Natural killer cell (primary cell): Measurements from ENCODE around the gene RBPMS2. TPM values are rescaled to one million over a fixed set of nuclear protein-coding genes. Genes with fewer than 3 reads are reported as not detected.

Experiments
- ATAC-seq, 3 donors: fragments of 150-1000 bp in 2 of 3; fragments of 200-7000 bp in 1 of 3; cut with Tn5 transposase; 1 replicate in 1 of 3; 2 replicates in 2 of 3; pipeline ENCODE4 v1.10.0; 2021; ENCODE audit warnings: mild to moderate bottlenecking in 2 of 3, moderate library complexity in 2 of 3
- DNase-seq, 2 donors: peaks; one replicate each; pipeline versions ENCODE4 v3.0.0 to v3.0.0-alpha.2; 2013 to 2021; ENCODE audit warnings: mixed read lengths in 1 of 2
- H3K27ac ChIP-seq: one replicate; pipeline ENCODE4 v1.5.1; 2013; ENCODE audit warnings: mild to moderate bottlenecking, low read length
- H3K27me3 ChIP-seq: one replicate; pipeline ENCODE4 v1.6.1; 2013; ENCODE audit warnings: low read length; ENCODE audit not compliant: control insufficient read depth, insufficient read depth
- H3K36me3 ChIP-seq: one replicate; pipeline ENCODE4 v1.6.1; 2013; ENCODE audit warnings: low read length; ENCODE audit not compliant: control insufficient read depth, insufficient read depth
- H3K4me1 ChIP-seq: one replicate; pipeline ENCODE4 v1.6.1; 2013; ENCODE audit warnings: low read length; ENCODE audit not compliant: control insufficient read depth, insufficient read depth
- H3K4me3 ChIP-seq: one replicate; pipeline ENCODE4 v1.5.1; 2013; ENCODE audit warnings: low read length
- H3K9me3 ChIP-seq: one replicate; pipeline ENCODE4 v1.6.1; 2013; ENCODE audit warnings: low read length; ENCODE audit not compliant: control insufficient read depth, insufficient read depth
- H3K27ac Mint-ChIP-seq, 2 donors: one replicate each; pipeline ENCODE4 v1.8.0; 2022; ENCODE audit warnings: mild to moderate bottlenecking in 2 of 2, mixed read lengths in 2 of 2, moderate library complexity in 1 of 2
- H3K27me3 Mint-ChIP-seq, 2 donors: one replicate each; pipeline ENCODE4 v1.8.0; 2022; ENCODE audit warnings: low read depth in 2 of 2, mixed read lengths in 2 of 2
- H3K36me3 Mint-ChIP-seq: one replicate; pipeline ENCODE4 v1.8.0; 2022; ENCODE audit warnings: mixed read lengths
- H3K4me1 Mint-ChIP-seq, 2 donors: one replicate each; pipeline ENCODE4 v1.8.0; 2022; ENCODE audit warnings: mixed read lengths in 2 of 2
- H3K4me3 Mint-ChIP-seq: one replicate; pipeline ENCODE4 v1.8.0; 2022; ENCODE audit warnings: mild to moderate bottlenecking, moderate library complexity, mixed read lengths
- H3K9me3 Mint-ChIP-seq, 2 donors: one replicate each; pipeline ENCODE4 v1.8.0; 2022; ENCODE audit warnings: mixed read lengths in 2 of 2
- WGBS: methylation state at CpG from one replicate; pipeline ENCODE4 v1.1.7; 2013; ENCODE audit warnings: missing lambda C conversion rate; ENCODE audit not compliant: insufficient coverage; 5-methylcytosine and 5-hydroxymethylcytosine counted together
- intact Hi-C: fragments of 100-400 bp; cut with micrococcal nuclease; formaldehyde crosslinking; loops from one replicate; pipeline ENCODE4 v1.14.2; 2022
- total RNA-seq, 4 donors: library from RNA; stranded (reverse); fragments of 120-200 nt in 1 of 4; gene quantifications; one replicate each; pipeline versions ENCODE4 v1.2.3 to v1.2.4, GENCODE V29; 2013 to 2022
- TF ChIP-seq, protein P1 (sequence below): fragments of 200-600 bp; IDR thresholded peaks from one replicate; pipeline ENCODE4 v1.8.0; 2022; ENCODE audit warnings: antibody characterized with exemption

RBPMS2 gene
- total RNA-seq, 3 donors from 2014 or later (not counting 1 experiment from before 2014, with no cell fraction given), result 7.2 to 25.8 (median 14.7) TPM

DNA sequence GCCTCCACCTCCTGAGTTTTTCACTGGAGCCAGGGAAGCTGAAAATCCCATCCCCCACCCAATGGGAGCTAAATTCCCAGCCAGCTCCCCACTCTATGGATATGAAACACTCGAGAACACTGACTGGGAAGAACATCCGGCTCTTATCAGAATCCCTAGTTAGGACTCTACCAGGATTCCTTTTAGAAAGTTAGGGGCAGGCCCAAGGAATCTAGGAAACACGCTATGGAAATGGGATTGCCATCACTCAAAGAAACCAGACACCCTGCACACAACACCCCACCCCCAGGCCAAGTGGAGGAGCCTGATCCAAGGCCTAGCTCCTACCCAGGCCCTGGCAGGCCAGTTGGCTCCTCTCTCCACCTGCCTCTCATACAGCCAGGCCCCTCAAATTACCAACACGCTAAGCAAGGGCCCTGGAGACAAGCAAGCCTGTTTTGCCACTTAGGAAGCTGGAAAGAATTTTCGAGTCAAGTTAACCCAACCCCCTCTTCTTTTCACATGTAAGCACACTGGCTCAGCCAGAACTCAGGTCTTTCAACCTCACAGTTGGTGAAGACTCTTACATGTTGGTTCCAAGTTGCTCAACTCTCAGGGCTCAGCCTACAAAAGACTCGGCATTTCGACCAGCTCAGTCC is 75.5 kb downstream of the RBPMS2 start:
- H3K4me1 ChIP-seq, result peaks cover 37% of the 10 kb centered on the region
- intact Hi-C loops, result no loop called here

DNA sequence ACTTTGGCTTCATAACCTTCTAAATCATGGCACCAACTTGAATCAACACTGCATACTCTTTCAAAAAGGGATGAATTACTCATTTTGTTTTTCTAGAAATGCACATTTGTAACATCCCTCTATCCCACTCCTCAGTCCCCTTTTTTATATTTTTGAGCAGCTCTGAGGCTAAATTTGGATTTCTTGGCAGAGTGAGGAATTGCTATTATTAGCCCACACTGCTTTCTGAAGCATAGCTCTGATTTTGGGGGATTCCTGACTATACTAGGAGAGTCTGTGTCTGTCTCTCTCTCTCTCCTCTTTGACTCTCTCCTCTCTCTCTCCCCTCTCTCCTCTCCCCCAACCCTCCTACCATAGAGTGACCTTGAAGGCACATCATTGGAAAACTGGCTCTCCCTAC is 76.6 kb downstream of the RBPMS2 start:
- Histone ChIP-seq H3K27me3 (no peaks in the 10 kb centered on the region), H3K9me3 (no peaks in the 10 kb centered on the region), H3K4me1 (peaks cover 36% of the 10 kb centered on the region), H3K4me3 (no peak overlapping the region), H3K36me3 (peaks cover 4% of the 10 kb centered on the region), H3K27ac (no peak overlapping the region)
- Mint-ChIP-seq H3K27me3 (no peaks in the 10 kb centered on the region), H3K36me3 (no peaks in the 10 kb centered on the region), H3K9me3 (no peaks in the 10 kb centered on the region), H3K4me3 (no peak overlapping the region), H3K4me1 (peaks cover 60 to 63% of the 10 kb centered on the region in 2 donors), H3K27ac (peak overlapping the region; percentile 14 to 81)
- DNase-seq (no peak), ATAC-seq (no peak)
- TF ChIP-seq, protein P1, sequence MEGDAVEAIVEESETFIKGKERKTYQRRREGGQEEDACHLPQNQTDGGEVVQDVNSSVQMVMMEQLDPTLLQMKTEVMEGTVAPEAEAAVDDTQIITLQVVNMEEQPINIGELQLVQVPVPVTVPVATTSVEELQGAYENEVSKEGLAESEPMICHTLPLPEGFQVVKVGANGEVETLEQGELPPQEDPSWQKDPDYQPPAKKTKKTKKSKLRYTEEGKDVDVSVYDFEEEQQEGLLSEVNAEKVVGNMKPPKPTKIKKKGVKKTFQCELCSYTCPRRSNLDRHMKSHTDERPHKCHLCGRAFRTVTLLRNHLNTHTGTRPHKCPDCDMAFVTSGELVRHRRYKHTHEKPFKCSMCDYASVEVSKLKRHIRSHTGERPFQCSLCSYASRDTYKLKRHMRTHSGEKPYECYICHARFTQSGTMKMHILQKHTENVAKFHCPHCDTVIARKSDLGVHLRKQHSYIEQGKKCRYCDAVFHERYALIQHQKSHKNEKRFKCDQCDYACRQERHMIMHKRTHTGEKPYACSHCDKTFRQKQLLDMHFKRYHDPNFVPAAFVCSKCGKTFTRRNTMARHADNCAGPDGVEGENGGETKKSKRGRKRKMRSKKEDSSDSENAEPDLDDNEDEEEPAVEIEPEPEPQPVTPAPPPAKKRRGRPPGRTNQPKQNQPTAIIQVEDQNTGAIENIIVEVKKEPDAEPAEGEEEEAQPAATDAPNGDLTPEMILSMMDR, result no peak
- intact Hi-C loops, result no loop called here

More for the DNA sequence above, 75.5 kb downstream of the RBPMS2 start:
- no peaks in the 10 kb centered on the region for H3K36me3 Mint-ChIP-seq
- 92% methylated on average over 7 of the region's 7 CpGs for WGBS
- peak overlapping the region; percentile 69 for H3K4me3 Mint-ChIP-seq
- no peaks in the 10 kb centered on the region for H3K27me3 ChIP-seq
- H3K27me3 Mint-ChIP-seq, result no peaks in the 10 kb centered on the region
- peaks cover 3% of the 10 kb centered on the region for H3K36me3 ChIP-seq
- H3K4me3 ChIP-seq, result no peak overlapping the region
- H3K27ac Mint-ChIP-seq, result peak overlapping the region in 1 of 2 donors; percentile 81
- no peaks in the 10 kb centered on the region for H3K9me3 Mint-ChIP-seq
- DNase-seq, result no peak
- no peaks in the 10 kb centered on the region for H3K9me3 ChIP-seq
- H3K27ac ChIP-seq, result no peak overlapping the region
- H3K4me1 Mint-ChIP-seq, result peaks cover 61 to 63% of the 10 kb centered on the region in 2 donors
- ATAC-seq, result no peak
- TF ChIP-seq, protein P1, result no peak

DNA sequence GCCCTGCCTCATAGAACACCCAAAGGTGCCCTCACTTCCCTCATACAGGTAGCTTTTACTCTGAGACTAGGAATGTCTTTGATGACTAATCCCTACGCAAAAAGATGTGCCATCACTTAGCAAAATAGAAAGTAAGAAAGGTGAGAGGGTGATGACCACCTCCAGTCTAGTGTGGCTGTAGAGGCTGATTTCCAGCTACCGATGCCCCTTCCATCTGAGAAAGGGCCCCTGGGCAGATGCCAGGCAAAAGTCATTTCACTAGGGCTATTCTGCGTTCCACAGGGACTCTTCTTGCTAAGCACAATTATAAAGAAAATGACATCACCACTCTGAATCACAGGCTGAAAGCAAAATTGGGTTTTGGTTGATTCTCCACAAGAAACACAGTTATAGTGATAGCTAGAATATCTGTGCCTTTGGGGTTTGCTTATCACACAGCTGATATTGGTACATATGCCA is 77.4 kb downstream of the RBPMS2 start:
- Histone ChIP-seq H3K27me3 (no peaks in the 10 kb centered on the region), H3K4me3 (no peak overlapping the region), H3K27ac (no peak overlapping the region), H3K36me3 (peaks cover 4% of the 10 kb centered on the region), H3K4me1 (peaks cover 30% of the 10 kb centered on the region), H3K9me3 (no peaks in the 10 kb centered on the region)
- Mint-ChIP-seq H3K27ac (peak overlapping the region; percentile 19 to 47), H3K4me1 (peaks cover 53 to 54% of the 10 kb centered on the region in 2 donors), H3K4me3 (no peak overlapping the region), H3K27me3 (no peaks in the 10 kb centered on the region), H3K36me3 (no peaks in the 10 kb centered on the region), H3K9me3 (no peaks in the 10 kb centered on the region)
- WGBS, result 71% methylated on average over 3 of the region's 3 CpGs
- TF ChIP-seq, protein P1, result no peak
- DNase-seq, result no peak
- intact Hi-C loops, result no loop called here
- ATAC-seq, result no peak

DNA sequence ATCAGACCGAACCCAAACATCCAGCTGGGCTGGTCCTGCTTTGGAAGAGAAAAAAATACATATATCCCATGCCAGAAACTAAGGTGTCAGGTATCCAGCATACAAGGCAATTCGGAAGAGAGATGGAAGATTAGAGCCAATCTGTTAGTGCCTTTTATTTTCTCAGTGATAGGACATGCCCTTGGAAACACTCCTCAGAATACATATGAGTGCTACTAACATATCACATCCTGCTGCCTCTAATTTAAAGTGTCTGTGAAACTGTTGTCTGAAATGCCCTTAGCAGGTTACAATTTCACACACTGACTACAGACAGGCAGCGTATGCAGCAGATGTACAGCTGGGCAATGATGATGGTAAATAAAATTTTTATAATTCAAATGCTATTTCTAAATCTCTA is 78.9 kb downstream of the RBPMS2 start:
- peak overlapping the region in 1 of 2 donors; percentile 50 for H3K27ac Mint-ChIP-seq
- Histone ChIP-seq H3K27me3 (no peaks in the 10 kb centered on the region), H3K27ac (no peak overlapping the region), H3K9me3 (no peaks in the 10 kb centered on the region), H3K4me1 (peaks cover 27% of the 10 kb centered on the region), H3K4me3 (no peak overlapping the region), H3K36me3 (peaks cover 4% of the 10 kb centered on the region)
- DNase-seq (no peak), ATAC-seq (no peak)
- H3K4me1 Mint-ChIP-seq, result peaks cover 39 to 43% of the 10 kb centered on the region in 2 donors
- no peak overlapping the region for H3K4me3 Mint-ChIP-seq
- H3K9me3 Mint-ChIP-seq, result no peaks in the 10 kb centered on the region
- H3K27me3 Mint-ChIP-seq, result no peaks in the 10 kb centered on the region
- H3K36me3 Mint-ChIP-seq, result no peaks in the 10 kb centered on the region
- 92% methylated on average over 2 of the region's 3 CpGs for WGBS
- TF ChIP-seq, protein P1, result no peak
- intact Hi-C loops, result no loop called here
